IMR-90 (cell line): Measurements from ENCODE around the gene CSNK1D.

ENCODE experiments used
- MXI1 ChIP-seq: IDR thresholded peaks from 2 replicates; pipeline ENCODE4 v1.6.1; 2012; ENCODE audit warnings: low read depth, mild to moderate bottlenecking, low read length, moderate library complexity, borderline replicate concordance
- POLR2A ChIP-seq: IDR thresholded peaks from 2 replicates; pipeline ENCODE4 v1.6.1; 2012; ENCODE audit warnings: mild to moderate bottlenecking, low read depth, low read length

GRCh38 chr17:82272495-82273326 lies 789 bp downstream of the CSNK1D start:
- no peak for TF ChIP-seq MXI1
- TF ChIP-seq POLR2A = no peak
